Tibial nerve (tissue), 3 donors: ENCODE results near the gene HEPACAM2.

Source experiments
- EP300 ChIP-seq, 2 donors: sonication (generic); formaldehyde crosslinking; IDR thresholded peaks; one replicate each; pipeline ENCODE4 v1.6.1; 2017; ENCODE audit warnings: antibody characterized with exemption in 2 of 2, mild to moderate bottlenecking in 1 of 2
- POLR2A ChIP-seq, 2 donors: fragments of 450-650 bp; IDR thresholded peaks; one replicate each; pipeline ENCODE4 v1.6.1; 2017; ENCODE audit warnings: antibody characterized with exemption in 2 of 2, mild to moderate bottlenecking in 2 of 2, moderate library complexity in 2 of 2

- TF ChIP-seq POLR2A (IDR thresholded peaks at IDR 0.05), result no peak
- TF ChIP-seq EP300 (IDR thresholded peaks at IDR 0.05), result no peak
These were observed 40.8 kb downstream of the HEPACAM2 start for GRCh38 chr7:93185303-93186027.
